H1 (cell line): ENCODE measurements around the gene DTX3.

Experiments used
- CREB1 ChIP-seq: IDR thresholded peaks from 2 replicates; pipeline ENCODE4 v1.6.1; 2012; ENCODE audit warnings: inconsistent platforms
- EP300 ChIP-seq, 2 experiments: IDR thresholded peaks; 1 replicate in 1 of 2; 2 replicates in 1 of 2; pipeline ENCODE4 v1.6.1; 2011 to 2012; ENCODE audit warnings: low read depth in 2 of 2, low read length in 2 of 2, mild to moderate bottlenecking in 2 of 2, borderline replicate concordance in 1 of 2, inconsistent platforms in 1 of 2, moderate library complexity in 1 of 2
- JUN ChIP-seq: IDR thresholded peaks from 2 replicates; pipeline ENCODE4 v1.6.1; 2011; ENCODE audit warnings: low read depth, mild to moderate bottlenecking, improper control_type of control experiment, low read length

DNA sequence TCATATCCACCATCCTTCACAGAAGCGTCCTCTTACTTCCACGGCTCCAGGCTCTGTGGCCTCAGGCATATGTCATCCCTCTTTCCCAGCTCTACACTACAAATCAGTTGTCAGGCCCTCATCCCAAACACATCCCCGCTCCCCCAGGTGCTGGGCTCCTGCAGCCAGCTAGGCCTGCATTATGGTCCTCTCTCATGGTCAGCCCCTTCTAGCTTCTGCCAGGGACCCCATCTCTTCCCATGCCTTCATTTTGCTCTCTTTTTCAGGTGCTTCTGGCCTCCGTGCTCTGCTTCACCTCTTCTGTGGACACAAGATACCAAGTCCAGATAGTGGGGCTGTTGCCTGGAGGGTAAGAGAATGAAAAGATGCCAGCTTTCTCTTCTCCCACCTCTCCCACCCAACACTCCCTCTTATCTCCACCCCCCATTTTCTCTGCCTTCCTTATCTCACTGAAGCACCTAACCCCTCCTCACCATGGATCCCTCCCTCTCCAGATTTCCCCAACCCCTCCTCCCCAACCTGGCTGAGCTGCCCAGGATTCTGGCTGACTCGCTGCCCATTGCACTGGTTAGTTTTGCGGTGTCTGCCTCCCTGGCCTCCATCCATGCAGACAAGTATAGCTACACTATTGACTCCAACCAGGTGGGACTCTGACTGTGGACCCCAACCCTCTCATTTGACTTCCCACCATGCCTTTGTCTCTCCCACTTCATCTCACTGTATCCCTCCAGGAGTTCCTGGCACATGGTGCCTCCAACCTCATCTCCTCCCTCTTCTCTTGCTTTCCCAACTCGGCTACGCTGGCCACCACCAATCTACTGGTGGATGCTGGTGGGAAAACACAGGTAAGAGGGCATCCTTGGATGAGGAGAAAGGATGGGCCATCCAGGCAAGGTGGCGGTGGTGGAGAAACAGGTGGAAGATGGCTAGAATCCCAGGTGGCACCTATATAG lies 17.9 kb downstream of the DTX3 start:
- TF ChIP-seq CREB1 (no peak), JUN (no peak), EP300 (IDR thresholded peaks at IDR 0.05; ENCODE audit: borderline replicate concordance in 1 of 2, low read depth in 2 of 2, low read length in 2 of 2) (no peak)
